Keratinocyte (primary cell): ENCODE data around the gene GDPD5. TPM values are rescaled to one million over a fixed set of nuclear protein-coding genes. Genes with fewer than 3 reads are reported as not detected.

Source experiments
- DNase-seq: peaks from one replicate; pipeline ENCODE4 v3.0.0-alpha.2; 2011; ENCODE audit warnings: low read depth, missing footprints, low spot score
- FAIRE-seq: peaks from 2 replicates; lab custom pipeline; 2011; peaks lifted over from hg19 to GRCh38; lab: Jason Lieb, UNC
- H2AFZ ChIP-seq: 2 replicates; pipeline ENCODE4 v1.6.0; 2012; ENCODE audit warnings: low read length, control low read depth, inconsistent platforms; ENCODE audit not compliant: control insufficient read depth
- H3K27ac ChIP-seq: 2 replicates; pipeline ENCODE4 v1.5.1; 2011; ENCODE audit warnings: low read length; ENCODE audit not compliant: control insufficient read depth, insufficient read depth
- H3K27me3 ChIP-seq: 3 replicates; pipeline ENCODE4 v1.6.0; 2011; ENCODE audit warnings: low read length; ENCODE audit not compliant: control insufficient read depth, insufficient read depth; ENCODE audit errors: extremely low read depth
- H3K36me3 ChIP-seq, 2 experiments: 2 replicates in 1 of 2; 3 replicates in 1 of 2; pipeline ENCODE4 v1.5.1; 2011; ENCODE audit warnings: low read length in 2 of 2, mild to moderate bottlenecking in 1 of 2; ENCODE audit not compliant: control insufficient read depth in 2 of 2, insufficient read depth in 2 of 2; ENCODE audit errors: extremely low read depth in 1 of 2
- H3K4me1 ChIP-seq: 3 replicates; pipeline ENCODE4 v1.5.1; 2011; ENCODE audit warnings: low read length; ENCODE audit not compliant: control insufficient read depth, insufficient read depth; ENCODE audit errors: extremely low read depth
- H3K4me2 ChIP-seq: 3 replicates; pipeline ENCODE4 v1.6.0; 2011; ENCODE audit warnings: low read depth, low read length; ENCODE audit not compliant: control insufficient read depth, insufficient read depth; ENCODE audit errors: extremely low read depth
- H3K4me3 ChIP-seq, 3 experiments: fragments of 200-600 bp in 1 of 3; sonication (generic) in 1 of 3; 2 replicates in 2 of 3; 3 replicates in 1 of 3; pipeline ENCODE4 v1.5.1; 2011 to 2016; ENCODE audit warnings: low read length in 3 of 3, mild to moderate bottlenecking in 3 of 3, control low read depth in 2 of 3, inconsistent platforms in 1 of 3, low read depth in 1 of 3, mixed read lengths in 1 of 3, mixed run types in 1 of 3, moderate library complexity in 1 of 3; ENCODE audit not compliant: control insufficient read depth in 2 of 3, insufficient read depth in 2 of 3; ENCODE audit errors: extremely low read depth in 1 of 3
- H3K79me2 ChIP-seq: 2 replicates; pipeline ENCODE4 v1.6.0; 2012; ENCODE audit warnings: low read length; ENCODE audit not compliant: control insufficient read depth, insufficient read depth
- H3K9ac ChIP-seq: 3 replicates; pipeline ENCODE4 v1.6.0; 2011; ENCODE audit warnings: low read length; ENCODE audit not compliant: control insufficient read depth, insufficient read depth; ENCODE audit errors: extremely low read depth
- H3K9me1 ChIP-seq: 3 replicates; pipeline ENCODE4 v1.6.0; 2011; ENCODE audit warnings: low read length; ENCODE audit not compliant: control insufficient read depth, insufficient read depth; ENCODE audit errors: extremely low read depth
- H3K9me3 ChIP-seq: 2 replicates; pipeline ENCODE4 v1.5.1; 2012; ENCODE audit warnings: low read depth, low read length; ENCODE audit not compliant: control insufficient read depth
- H4K20me1 ChIP-seq: 3 replicates; pipeline ENCODE4 v1.6.0; 2011; ENCODE audit warnings: low read length; ENCODE audit not compliant: control insufficient read depth, insufficient read depth; ENCODE audit errors: extremely low read depth
- EZH2 ChIP-seq: IDR thresholded peaks from one replicate; pipeline ENCODE4 v1.6.1; 2012; ENCODE audit warnings: inconsistent platforms, mild to moderate bottlenecking, low read length, moderate library complexity
- dilution Hi-C: fragments of 300-500 bp; cut with MboI; formaldehyde crosslinking; loops from one replicate; pipeline ENCODE4 v1.7.0; 2020; ENCODE audit warnings: low sequenced_read_pairs; ENCODE audit not compliant: extremely low pct_ligation_motif_present
- polyA plus RNA-seq, 5 experiments: library from polyadenylated mRNA; depleted of rRNA in 3 of 5; stranded (reverse) in 3 of 5; stranded (forward) in 1 of 5; unstranded in 1 of 5; fragments of >200 nt; gene quantifications; 1 replicate in 1 of 5; 2 replicates in 3 of 5; 3 replicates in 1 of 5; pipeline versions ENCODE4 v1.2.1 to v1.2.3, GENCODE V29; 2011 to 2012; ENCODE audit warnings: missing spikeins in 2 of 5, low read depth in 1 of 5, low replicate concordance in 1 of 5
- TF ChIP-seq, protein P1 (sequence below), 3 experiments: IDR thresholded peaks in 1 of 3; conservative IDR thresholded peaks in 1 of 3; optimal IDR thresholded peaks in 1 of 3; 2 replicates in 2 of 3; 3 replicates in 1 of 3; pipeline versions ENCODE3 to v1.5.1; 2011; ENCODE audit warnings: low read length in 3 of 3, mild to moderate bottlenecking in 3 of 3, moderate library complexity in 2 of 3, control low read depth in 1 of 3, inconsistent platforms in 1 of 3; ENCODE audit not compliant: insufficient read depth in 2 of 3; ENCODE audit errors: extremely low read depth in 1 of 3

GDPD5 gene
- polyA plus RNA-seq, 1 donor (not counting 4 experiments of a cell fraction or from before 2014, with no cell fraction given) = 2.1 TPM

DNA sequence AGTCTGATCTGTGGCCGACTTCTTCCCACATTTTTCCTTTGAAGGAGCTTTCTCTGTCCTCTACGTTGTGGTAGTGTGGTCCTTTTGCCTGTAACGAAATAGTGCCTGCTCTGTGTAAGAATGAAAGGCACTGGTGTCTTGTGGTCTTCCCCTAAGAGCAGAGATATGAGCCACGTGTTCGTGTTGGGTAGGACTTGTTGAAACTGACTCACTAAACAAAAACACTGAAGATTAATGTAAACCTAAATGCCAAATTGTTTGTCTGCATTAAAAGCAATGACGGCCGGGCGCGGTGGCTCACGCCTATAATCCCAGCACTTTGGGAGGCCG, 136.5 kb downstream of the GDPD5 start:
- no peaks in the 10 kb centered on the region for H4K20me1 ChIP-seq
- no peak for FAIRE-seq
- no peak overlapping the region for H3K4me3 ChIP-seq
- H3K4me1 ChIP-seq = peaks cover 7% of the 10 kb centered on the region
- no peak overlapping the region for H3K4me2 ChIP-seq
- H3K9me3 ChIP-seq = no peaks in the 10 kb centered on the region
- no peak overlapping the region for H3K9ac ChIP-seq
- H3K27me3 ChIP-seq = peaks cover 4% of the 10 kb centered on the region
- no peaks in the 10 kb centered on the region for H3K9me1 ChIP-seq
- no peak overlapping the region for H3K27ac ChIP-seq
- no peak overlapping the region for H2AFZ ChIP-seq
- no peak for DNase-seq
- TF ChIP-seq, protein P1, sequence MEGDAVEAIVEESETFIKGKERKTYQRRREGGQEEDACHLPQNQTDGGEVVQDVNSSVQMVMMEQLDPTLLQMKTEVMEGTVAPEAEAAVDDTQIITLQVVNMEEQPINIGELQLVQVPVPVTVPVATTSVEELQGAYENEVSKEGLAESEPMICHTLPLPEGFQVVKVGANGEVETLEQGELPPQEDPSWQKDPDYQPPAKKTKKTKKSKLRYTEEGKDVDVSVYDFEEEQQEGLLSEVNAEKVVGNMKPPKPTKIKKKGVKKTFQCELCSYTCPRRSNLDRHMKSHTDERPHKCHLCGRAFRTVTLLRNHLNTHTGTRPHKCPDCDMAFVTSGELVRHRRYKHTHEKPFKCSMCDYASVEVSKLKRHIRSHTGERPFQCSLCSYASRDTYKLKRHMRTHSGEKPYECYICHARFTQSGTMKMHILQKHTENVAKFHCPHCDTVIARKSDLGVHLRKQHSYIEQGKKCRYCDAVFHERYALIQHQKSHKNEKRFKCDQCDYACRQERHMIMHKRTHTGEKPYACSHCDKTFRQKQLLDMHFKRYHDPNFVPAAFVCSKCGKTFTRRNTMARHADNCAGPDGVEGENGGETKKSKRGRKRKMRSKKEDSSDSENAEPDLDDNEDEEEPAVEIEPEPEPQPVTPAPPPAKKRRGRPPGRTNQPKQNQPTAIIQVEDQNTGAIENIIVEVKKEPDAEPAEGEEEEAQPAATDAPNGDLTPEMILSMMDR (optimal IDR thresholded peaks at IDR 0.05 in 1 of 3, IDR thresholded peaks at IDR 0.05 in 1 of 3, conservative IDR thresholded peaks at IDR 0.05 in 1 of 3; ENCODE audit: extremely low read depth in 1 of 3, insufficient read depth in 2 of 3, low read length in 3 of 3) = no peak
- TF ChIP-seq EZH2 = no peak
- H3K79me2 ChIP-seq = no peaks in the 10 kb centered on the region
- dilution Hi-C loops = no loop called here
- no peaks in the 10 kb centered on the region for H3K36me3 ChIP-seq

DNA sequence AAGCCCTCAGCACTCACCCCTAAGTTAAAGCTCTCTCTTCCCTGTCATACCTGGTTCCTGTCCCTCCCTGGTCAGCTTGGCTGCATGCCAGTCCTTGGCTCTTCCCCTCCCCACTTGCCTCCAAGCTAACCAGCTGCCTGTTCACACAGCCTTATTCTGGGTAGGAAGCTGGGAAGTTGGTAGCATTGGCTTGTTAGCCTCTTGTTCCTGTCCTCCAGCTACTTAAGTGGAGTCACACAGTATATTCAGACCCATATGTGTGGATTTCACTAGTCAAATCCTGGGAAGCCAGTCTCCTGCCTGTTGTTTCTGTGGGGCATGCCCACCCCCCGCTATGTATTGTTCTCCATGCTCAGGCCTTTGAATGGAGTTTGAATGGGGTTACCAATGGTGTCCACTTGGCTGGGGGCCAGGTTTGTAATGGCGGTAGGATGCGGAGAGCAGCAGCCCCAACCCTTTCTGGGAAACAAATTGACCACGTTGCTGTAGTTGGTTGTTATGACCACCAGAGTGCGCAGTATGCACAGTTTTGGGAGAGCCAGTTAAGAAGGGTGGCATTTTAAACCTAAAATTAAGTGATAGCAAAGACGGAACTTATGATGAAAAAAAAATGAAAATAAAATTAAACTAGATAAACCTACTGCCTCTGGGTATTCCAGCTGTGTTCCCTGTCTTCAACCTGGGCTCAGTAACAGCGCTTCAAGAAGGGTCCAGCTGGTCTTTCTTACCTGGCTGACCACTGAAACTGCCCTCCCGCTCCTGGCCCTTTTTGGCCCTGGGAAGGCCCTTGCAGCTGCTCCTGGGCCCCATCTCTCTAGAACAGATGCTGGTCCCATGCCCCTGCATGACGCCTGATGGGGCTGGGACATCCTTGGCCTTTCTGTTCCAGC, 137.1 kb downstream of the GDPD5 start:
- FAIRE-seq (peak; percentile 51), DNase-seq (no peak)
- H3K27ac ChIP-seq = no peak overlapping the region
- TF ChIP-seq EZH2 = no peak
- TF ChIP-seq, protein P1 (optimal IDR thresholded peaks at IDR 0.05 in 1 of 3, IDR thresholded peaks at IDR 0.05 in 1 of 3, conservative IDR thresholded peaks at IDR 0.05 in 1 of 3; ENCODE audit: extremely low read depth in 1 of 3, insufficient read depth in 2 of 3, low read length in 3 of 3) = peak; percentile 69 to 83 (median 79)
- peaks cover 4% of the 10 kb centered on the region for H3K27me3 ChIP-seq
- H3K4me1 ChIP-seq = peaks cover 7% of the 10 kb centered on the region
- H4K20me1 ChIP-seq = no peaks in the 10 kb centered on the region
- no peaks in the 10 kb centered on the region for H3K36me3 ChIP-seq
- H3K9me3 ChIP-seq = no peaks in the 10 kb centered on the region
- H3K9me1 ChIP-seq = no peaks in the 10 kb centered on the region
- H2AFZ ChIP-seq = no peak overlapping the region
- H3K4me3 ChIP-seq = no peak overlapping the region
- dilution Hi-C loops = no loop called here
- no peak overlapping the region for H3K9ac ChIP-seq
- no peak overlapping the region for H3K4me2 ChIP-seq
- H3K79me2 ChIP-seq = no peaks in the 10 kb centered on the region
